NCI-H460 (cell line): ENCODE data around the gene LECT2. TPM values are rescaled to one million over a fixed set of nuclear protein-coding genes. Genes with fewer than 3 reads are reported as not detected.

Experiments used
- DNase-seq: peaks from one replicate; pipeline ENCODE4 v3.0.0-alpha.2; 2016; ENCODE audit warnings: low read depth; ENCODE audit errors: extremely low read depth
- polyA plus RNA-seq: library from polyadenylated mRNA; depleted of rRNA; stranded (reverse); fragments of >200 nt; gene quantifications from 2 replicates; pipeline ENCODE4 v1.2.3, GENCODE V29; 2014; cell fraction: nucleus; rRNA removed
- total RNA-seq: library from RNA; depleted of rRNA; stranded (reverse); fragments of >200 nt; shearing (Covaris generic); gene quantifications from 2 replicates; pipeline ENCODE4 v1.2.3, GENCODE V29; 2014; rRNA removed

Gene LECT2
- total RNA-seq, result not detected in 2 replicates
- not detected in 2 replicates for polyA plus RNA-seq

DNA sequence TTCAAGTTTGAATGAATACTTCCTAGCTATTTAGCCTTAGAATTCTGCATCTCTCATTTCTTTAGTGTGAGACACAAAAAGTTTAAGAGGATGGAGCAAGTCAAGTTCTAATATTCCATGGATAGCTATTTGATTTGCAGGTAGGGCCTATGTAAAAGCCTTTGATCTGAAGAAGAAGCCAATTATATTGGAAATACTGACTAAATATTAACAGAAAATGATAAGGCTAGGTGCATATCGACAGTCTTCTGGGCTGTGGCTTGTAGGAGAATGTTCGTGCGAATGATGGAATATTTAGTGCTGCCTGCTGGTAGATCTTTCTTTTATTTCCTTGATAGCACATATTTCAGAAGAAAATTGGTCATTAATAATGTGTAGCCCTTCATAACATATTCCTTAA, at the start of gene LECT2:
Gene LECT2, minus strand, starts transcription at position 85 of the 400 bp plus-strand sequence. CDS start 150 bp downstream, outside the sequence.
- DNase-seq, result no peak

DNA sequence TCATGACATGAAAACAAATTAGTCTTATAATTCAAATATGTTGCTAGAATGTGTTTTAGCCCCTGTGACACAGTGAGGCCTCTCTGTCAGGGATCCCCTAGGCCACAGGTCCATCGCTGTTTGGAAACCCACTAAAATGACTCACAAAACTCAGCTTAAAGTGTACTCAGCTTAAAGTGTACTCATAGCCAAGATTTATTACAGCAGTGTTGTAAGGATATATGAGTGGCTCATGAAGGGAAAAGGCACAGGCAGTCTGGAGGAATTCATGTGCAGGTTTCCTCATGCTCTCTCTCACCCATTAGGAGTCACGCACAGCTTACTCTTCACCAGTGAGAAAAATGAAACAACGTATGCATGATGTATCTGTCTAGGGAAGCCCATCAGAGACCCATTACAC, 49.7 kb upstream of the LECT2 start:
- no peak for DNase-seq

DNA sequence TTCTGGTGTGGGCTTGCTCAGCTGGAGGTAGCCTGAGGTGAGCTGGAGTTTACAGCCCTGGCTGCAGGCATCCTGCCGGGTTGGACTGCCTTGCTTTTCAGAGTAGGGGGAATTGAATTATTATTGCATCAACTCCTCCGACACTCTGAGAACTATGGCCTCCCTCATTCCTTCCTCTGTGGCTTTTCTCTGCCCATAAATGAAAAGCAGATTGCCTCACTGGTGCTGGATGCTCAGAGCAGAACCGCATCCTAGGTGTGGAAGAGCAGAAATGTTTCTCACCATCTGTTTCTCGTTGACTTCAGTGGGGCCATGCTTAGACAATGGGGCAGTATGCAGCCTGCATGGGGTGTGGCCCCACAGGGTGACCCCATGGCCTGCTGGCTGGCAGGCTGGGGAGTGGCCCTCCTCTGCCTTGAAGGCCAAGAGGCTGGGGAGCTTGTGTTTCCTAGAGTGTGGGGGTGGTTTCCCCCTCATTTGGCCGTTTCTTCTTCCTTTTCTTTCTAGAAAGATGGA, 46.7 kb upstream of the LECT2 start:
- no peak for DNase-seq

DNA sequence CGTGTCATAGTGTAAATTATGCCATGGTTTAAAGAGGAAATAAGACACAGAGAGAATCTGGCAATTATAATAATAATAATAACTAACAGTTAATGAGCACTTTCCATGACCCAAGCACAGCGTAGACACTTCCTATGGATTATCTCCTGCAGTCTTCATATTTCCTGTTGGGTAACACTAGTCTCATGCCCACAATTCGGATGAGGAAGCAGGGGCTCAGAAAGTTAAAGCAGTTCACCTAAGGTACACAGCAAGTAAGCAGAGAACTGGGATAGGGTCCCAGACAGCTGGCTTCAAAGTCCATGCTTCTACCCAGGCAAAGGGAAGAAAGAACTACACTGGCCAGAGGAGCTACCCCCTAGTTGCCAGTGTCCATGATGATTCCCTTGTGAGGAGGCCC, 46.1 kb upstream of the LECT2 start:
- DNase-seq, result no peak

DNA sequence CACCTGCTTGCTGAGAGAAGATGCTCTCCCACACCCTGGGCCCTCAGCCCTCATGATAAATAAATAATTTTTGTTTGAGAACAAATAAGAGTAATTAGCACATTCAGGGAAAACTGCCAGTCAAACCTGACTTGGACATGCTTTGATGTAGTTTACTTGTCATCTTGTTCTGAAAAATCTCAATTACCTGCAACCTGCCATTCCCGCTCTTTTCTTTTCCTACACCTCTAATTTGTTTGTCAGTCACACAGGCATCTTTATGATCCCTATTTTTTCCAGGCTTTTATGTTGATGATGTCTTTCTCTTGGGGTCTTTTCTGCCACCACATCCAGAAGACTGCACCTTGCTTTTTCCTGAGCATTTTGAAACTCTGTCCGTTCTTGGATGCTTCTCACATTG, 45.4 kb upstream of the LECT2 start:
- no peak for DNase-seq

DNA sequence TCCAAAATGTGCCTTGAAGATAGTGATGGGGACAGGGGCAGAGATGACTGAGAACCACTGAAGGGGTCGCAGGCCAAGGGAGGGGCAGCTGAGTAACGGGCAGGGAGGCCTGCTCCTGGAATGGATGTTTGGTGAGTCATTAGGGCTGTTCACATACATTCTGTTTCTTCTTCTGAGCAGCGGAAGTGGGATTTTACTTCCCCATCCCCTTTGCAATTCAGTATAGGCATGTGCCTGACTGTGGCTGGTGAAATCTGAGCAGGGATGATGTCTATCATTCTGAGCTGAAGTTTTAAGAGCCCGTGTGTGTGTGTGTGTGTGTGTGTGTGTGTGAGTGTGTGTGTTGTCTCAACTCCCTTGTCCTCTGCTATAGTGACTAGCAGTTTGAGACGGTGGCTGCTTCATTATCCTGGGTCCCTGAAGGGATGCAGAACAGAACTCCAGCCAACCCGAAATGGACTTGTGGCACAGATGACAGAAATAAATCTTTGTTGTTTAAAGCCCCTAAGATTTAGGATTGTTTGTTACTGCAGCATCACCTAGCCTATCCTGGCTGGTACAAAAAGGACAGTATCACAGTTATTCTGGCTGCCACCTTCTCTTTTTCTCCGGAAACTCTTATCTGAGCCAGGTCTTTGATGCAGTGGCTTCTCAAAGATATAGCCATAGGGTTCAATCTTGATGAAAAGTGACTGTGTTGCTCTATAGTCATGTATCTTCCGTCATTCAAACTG, 44.8 kb upstream of the LECT2 start:
- DNase-seq, result no peak

DNA sequence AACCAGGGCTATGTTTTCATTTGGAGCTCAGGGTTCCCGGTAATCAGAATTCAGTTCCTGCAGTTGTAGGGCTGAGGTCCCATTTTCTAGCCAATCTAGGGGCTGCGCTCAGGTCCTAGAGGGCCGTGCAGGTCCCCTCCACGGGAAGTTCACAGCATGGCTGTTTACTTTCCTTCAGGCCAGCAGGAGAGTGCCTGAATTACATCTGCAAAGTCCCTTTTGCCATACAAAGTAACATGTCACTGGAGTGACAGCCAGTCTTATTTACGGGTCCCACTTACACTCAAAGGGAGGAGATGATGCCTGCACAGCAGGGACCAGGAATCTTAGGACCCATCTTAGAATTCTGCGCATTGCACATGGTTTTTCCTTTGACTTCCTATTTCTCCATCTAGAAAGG, 44.1 kb upstream of the LECT2 start:
- DNase-seq, result no peak

DNA sequence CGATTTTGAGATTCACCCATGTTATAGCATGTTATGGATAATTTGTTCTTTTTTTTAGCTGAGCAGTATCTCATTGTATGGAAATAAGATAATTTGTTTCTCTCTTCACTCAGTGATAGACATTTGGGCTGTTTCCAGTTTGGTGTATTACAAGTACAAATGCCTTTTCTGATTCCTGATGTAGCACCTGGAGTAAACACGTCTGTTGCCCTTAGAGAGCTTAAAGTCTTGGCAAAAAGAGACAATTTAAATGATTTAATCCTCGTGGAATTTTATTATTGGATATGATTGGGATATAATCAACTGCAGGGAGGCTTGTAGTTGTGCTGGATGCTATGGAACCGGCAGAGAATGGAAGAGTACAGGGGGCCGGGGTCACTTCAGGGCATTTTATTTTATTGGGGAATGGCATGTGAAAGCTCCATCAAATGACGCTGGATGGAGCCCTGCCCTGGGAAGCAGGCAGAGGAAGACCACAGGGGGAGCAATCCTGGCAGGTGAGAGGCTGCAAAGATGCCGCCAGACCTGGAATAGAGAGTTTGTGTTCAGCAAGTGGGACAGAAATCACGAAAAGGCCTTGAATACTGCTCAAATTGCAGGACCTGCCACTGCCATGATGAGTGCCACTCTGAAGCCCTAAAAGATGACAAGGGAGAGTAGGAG, 43.0 kb upstream of the LECT2 start:
- DNase-seq, result no peak

DNA sequence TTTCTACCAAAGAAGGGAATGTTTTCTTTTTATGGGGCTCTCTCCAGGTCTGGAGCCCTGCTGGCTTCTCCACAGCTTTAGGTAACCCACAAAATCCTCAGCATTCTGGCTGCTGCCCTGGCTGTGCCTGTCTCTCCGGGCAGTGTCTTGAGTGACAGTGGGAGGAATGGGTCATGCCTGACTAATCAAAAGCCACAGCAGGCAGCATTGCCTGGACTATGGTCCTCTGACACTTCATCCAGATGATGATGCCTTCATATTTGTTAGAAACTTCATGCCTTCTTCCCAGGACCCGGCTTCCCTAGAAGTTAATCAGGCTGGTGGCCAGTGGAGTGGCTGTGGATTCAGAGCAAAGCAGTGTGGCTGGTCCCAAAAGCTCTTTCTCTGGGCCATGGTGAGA, 41.8 kb upstream of the LECT2 start:
- DNase-seq, result no peak

DNA sequence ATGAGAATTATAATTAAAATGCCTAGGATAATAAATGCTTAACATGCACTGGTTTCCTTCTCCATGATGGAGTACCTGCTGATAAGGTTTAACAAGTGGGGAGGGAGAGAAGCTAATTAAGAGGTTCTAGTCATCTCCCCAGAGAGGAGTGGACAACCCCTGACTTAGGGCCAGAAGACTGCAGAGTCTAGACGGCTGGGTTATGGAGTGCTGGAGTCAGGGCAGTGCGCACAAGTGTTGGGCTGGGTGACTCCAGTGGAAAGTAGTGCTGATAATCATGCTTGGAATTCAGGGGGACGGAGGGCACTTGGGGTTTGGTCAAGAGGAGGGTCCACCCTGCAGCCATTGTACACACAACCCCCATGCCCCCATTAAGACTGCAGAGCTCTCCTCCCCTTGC, 41.2 kb upstream of the LECT2 start:
- no peak for DNase-seq

DNA sequence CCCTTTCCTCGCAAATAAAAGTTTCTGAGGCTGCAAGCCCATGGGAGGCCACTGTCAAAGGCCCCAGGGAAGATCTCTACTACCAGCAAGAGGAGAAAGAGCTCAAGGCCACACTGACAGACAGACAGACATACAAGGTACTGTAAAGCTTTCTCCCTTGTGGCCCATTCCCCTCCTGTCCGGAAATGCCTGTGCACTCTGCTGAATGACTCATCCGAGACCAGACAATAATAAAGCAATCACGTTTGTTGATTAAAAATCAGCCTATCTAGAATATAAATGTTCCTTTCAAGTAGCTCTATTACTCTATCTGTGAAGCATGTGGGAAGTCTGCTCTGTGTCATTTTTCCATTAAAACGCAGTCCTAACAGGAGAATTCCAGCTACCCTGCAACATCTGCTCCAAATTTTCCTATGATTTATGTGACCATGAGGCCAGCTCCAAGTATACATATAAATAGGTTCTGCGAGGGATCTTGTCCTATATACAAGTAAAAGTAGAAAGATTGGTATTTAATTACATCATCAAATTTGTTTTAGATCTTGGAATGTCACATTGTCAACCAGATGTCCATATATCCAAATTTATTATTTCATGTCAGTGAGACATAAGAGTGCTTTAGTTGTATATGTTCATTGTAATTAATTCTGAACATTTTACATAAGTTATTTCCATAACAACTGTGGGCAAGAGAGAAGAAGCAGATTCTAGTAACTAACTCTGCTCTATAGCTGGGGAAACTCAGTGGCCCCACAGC, 39.3 kb upstream of the LECT2 start:
- no peak for DNase-seq

DNA sequence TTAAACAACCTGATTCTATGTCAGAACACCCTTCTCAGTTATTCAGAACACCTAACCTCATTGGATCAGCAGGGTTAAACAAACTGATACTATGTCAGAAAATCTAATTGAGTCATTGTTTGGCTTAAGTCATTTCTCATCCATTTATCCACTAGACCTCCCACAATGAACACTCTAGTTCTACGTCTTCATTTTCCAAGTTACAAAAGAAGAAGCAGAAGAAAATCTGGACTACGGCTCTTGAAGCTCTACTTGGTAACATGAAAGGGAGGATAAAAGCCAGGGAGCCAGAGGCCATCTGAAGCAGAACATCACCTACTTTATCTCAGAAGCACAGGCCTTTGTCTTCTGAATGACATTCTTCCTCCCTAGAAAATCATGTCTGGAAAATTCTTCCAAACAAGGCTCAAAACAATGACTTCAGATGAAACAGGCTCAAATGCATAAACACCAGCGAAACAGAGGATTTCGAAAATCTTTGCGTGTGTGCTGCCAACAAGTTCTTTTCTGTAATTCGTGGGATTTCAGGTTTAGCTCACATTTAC, 38.6 kb upstream of the LECT2 start:
- DNase-seq, result no peak

DNA sequence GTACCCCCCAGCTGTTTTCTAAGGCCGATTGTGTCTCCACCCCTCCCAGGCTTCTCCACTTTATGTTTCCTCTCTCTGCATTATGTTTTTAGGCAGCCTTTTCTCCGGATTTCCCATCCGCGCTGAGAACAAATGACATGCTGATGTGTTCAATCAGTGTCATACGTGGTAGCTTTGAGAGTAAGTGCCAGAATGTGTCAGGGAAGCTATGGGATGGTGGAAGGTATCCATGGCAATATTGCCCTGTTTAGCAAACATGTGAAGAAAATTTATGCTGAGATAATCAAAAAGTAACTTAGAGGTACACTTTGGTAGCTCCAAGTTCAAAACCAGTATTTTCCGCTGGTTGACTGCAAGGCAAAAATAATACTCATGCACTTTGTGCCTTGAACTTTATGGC, 36.6 kb upstream of the LECT2 start:
- no peak for DNase-seq

DNA sequence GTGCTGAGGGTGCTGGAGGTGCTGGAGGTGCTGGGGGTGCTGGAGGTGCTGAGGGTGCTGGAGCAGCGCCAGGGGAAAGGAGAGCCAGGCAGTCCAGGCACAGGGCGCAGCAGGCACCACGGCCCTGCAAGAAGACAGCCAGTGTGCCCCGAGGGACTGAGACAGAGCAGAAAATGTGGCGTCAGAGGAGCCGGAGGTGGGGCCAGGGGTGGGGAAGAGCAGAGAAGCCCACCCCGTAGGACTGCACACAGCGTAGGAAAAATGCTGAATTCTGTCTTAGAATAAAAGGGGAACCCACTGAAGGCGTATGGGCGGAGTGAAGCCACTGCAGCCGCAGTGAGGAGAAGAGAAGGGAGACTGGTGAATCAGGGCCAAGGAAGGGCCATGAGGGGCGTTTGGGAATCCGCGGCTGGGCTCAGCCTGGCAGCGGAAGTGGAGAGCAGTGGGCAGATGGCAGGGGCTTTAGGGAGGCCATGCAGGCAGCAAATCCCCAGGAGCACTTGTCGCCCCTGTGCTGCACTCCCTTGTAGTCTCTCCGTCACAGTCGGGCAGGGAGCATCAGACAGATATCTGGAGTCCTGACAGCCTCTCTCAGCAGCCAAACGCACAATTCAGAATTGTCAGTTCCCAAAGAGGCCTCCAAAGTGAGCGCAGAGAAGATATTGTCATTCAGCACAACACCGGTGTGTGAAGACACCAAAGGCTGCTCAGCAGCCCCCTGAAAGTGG, 35.9 kb upstream of the LECT2 start:
- DNase-seq, result no peak

DNA sequence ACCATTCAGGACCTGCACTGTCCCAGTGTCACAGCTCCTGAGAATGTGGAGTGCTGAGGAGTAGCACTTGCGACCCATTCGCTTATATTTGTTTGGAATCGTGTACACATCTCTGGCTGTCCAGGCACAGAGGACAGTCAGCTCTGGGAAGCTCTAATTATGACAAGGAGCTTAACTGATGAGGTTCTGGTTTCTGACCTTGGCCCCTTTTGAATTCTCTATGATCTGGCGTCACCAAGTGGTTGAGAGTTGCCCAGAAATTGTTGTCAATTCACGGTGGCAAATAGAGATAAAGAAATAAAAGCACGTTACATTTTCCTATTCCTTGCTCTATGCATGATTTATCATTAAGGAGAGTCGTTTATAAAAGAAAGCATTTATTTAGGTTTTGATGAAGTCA, 34.9 kb upstream of the LECT2 start:
- no peak for DNase-seq

DNA sequence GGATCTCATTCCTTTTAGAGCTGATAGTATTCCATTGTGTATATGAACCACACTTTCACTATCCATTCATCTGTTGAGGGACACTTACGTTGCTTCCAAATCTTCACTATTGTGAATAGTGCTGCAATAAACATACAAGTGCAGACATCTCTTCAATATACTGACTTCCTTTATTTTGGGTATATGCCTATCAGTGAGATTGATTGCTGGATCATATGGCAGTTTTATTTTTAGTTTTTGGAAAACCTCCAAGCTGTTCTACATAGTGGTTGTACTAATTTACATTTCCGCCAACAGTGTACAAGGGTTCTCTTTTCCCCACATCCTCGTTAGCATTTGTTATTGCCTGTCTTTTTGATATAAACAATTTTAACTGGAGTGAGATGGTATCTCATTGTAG, 33.8 kb upstream of the LECT2 start:
- DNase-seq, result no peak

DNA sequence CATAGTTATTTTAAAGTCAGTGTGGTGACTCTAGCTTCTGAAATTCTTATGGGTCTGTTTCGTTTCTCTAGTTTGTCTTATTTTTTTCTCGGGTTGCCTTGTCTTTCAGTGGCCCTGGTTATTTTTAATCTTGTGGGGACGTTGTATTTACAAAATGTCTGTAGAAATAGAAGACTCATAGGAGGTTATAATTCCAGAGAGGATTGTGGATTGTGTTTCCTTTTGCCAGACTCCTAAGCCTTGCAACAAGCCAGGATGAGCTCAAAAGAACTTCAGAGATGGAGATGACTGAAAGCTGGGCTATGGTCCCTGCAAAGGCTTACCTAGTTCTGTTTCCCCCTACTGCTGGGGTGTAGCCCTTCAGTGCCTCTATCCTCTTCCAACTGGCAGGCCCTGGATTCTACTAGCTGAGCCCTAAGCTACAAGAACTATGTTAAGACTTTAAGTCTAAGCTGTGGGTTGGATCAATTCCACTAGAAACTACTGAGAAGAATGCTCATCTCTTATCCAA, 32.2 kb upstream of the LECT2 start:
- no peak for DNase-seq

DNA sequence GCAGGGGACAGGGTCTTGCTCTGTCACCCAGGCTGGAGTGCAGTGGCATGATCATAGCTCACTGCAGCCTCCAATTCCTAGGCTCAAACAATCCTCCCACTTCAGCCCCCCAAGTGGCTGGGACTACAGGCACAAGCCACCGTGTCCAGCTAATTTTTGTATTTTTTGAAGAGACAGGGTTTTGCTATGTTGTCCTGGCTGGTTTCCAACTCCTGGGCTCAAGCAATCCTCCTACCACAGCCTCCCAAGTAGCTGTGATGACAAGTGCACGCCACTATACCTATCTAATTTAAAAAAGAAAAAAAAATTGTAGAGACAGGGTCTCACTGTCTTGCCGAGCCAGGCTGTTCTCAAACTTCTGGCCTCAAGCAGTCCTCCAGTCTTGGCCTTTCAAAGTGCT, 31.6 kb upstream of the LECT2 start:
- no peak for DNase-seq

DNA sequence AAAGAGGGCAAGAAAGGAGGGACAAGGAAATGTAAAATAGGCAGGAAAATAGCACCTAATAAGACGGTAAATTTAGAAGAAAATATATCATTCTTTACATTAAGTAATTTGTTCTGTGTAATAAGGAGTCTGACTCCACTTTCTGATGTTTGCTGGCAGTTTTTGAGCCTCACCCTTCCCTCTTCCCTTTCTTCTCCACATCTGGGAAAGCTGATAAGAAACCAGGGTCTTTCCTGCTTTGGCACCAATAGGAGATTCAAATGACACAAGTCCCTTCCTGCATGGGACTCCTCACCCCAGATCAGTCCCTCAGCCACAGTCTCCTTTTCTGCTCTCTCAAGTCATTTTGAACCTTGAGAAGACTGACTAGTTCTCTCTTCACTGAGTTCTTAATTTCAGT, 31.2 kb upstream of the LECT2 start:
- no peak for DNase-seq

DNA sequence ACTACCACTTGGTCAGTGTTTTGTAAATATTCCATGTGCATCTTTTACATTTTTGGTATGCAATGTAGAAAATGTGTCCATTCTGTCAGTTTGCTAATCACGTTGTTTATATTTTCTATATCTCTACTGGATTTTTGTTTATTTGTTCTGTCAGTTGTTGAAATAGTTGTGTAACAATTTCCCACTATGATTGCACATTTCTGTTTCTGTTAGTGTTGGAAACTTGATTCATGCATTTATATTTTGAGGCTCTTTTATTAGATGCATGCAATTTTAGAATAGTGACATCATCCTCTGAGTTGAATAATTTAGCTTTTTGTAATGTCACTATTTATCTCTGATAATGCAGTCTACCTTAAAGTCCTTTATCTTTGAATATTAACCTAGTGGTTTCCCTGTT, 25.8 kb upstream of the LECT2 start:
- peak; percentile 68 for DNase-seq
